ENCODE results near the gene ZSCAN5C. TPM values are rescaled to one million over a fixed set of nuclear protein-coding genes. Genes with fewer than 3 reads are reported as not detected.

Gene ZSCAN5C, protein sequence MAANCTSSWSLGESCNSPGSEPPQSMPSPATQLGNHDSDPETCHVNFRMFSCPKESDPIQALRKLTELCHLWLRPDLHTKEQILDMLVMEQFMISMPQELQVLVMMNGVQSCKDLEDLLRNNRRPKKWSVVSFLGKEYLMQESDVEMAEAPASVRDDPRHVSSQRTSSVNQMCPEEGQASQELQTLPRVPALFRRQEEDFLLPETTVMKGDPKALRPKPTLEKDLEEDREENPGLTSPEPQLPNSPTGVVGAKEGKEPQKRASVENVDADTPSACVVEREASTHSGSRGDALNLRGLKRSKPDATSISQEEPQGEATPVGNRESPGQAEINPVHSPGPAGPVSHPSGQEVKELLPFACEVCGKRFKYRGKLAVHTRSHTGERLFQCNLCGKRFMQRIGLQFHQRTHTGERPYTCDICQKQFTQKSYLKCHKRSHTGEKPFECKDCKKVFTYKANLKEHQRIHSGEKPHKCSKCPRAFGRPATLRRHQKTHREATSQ
- total RNA-seq, result not detected in 2 replicates

DNA sequence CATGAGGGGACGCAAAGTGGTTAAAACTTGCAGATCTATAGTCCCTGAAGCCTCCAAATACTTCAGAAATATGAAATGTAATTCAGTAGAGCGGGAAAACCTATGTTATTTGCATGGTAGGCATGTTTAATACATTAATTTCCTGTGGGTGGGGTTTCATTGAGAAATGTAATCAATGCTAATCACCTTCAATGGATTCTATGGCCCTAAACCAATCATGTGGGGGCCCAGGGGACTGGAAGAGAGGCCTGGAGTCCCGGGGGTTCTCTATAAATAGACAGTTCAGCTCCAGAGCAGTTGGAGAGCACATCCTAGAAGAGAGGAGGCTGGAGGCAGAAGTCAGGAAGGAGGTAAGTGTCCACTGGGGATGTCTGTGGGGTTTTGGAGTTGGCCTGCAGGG, at the start of gene ZSCAN5C:
TSS of gene ZSCAN5C (plus strand) at position 301 of the 400 bp plus-strand sequence. CDS start 3,641 bp downstream, outside the sequence.

DNA sequence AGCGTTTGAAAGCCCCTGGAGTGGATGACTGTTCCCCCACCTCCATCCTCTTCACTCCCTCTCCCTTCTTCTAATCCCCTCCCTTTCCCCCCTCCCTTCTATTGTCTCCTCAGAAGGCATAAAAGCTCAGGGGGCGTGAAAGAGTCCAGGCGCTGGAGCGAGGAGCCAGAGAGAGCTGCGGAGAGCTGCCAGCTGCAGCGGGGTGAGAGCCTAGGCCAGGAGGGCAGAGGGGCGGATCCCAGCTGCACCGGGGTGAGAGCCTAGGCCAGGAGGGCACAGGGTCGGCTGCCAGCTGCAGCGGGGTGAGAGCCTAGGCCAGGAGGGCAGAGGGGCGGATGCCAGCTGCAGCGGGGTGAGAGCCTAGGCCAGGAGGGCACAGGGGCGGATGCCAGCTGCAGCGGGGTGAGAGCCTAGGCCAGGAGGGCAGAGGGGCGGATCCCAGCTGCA, 26.2 kb upstream of the ZSCAN5C start, which contains the start of gene GALP:
TSS of gene GALP (plus strand) at position 148 of the 447 bp plus-strand sequence. CDS start 1,101 bp downstream, outside the sequence.

DNA sequence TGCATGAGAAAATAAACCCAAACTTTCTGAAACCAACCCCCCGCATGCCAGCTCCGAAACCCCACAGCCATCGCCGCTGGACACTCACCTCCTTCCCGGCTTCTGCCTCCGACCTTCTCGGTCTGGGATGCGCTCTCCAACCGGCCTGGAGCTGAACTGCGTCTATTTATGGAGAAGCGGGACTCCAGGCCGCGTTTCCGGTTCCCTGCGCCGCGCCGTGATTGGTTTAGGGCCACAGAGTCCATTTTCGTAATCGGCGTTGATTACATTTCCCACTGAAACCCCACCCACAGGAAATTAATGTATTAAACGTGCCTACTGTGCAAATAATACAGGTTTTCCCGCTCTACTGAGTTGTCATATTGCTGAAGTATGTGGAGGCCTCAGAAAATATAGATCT, 4.4 kb upstream of the ZSCAN5C start, which contains the start of gene ZSCAN5B:
TSS of gene ZSCAN5B (minus strand) at position 138 of the 400 bp plus-strand sequence. CDS start 4,731 bp downstream, outside the sequence.

Other genes with a start within 250 kb of the ZSCAN5C start
- not detected in 2 replicates for gene NLRP5, start 215.5 kb upstream of the ZSCAN5C start, total RNA-seq
- 20.8 and 25.0 TPM in 2 replicates for gene ZNF787, start 81.0 kb upstream of the ZSCAN5C start, total RNA-seq
- 9.6 and 11.7 TPM in 2 replicates for gene ZNF444, start 61.0 kb upstream of the ZSCAN5C start, total RNA-seq
- gene GALP, start 26.3 kb upstream of the ZSCAN5C start, total RNA-seq, result not detected in 2 replicates
- not detected in 2 replicates for gene ZSCAN5B, start 4.5 kb upstream of the ZSCAN5C start, total RNA-seq
- not detected in 2 replicates for gene EDDM13, start 70.5 kb downstream of the ZSCAN5C start, total RNA-seq
- 3.4 and 4.7 TPM in 2 replicates for gene ZSCAN5A, start 112.6 kb downstream of the ZSCAN5C start, total RNA-seq
- 2.1 and 2.8 TPM in 2 replicates for gene ZNF582, start 191.3 kb downstream of the ZSCAN5C start, total RNA-seq
- gene ZNF583, start 202.1 kb downstream of the ZSCAN5C start, total RNA-seq, result 4.2 and 4.4 TPM in 2 replicates

Measured in aortic smooth muscle cell (primary cell).